Fibroblast of the conjunctiva (primary cell): ENCODE data around the gene MT2A.

ENCODE experiments used
- DNase-seq: peaks from one replicate; pipeline ENCODE4 v3.0.0-alpha.2; 2010; ENCODE audit warnings: low read depth

Gene MT2A

GRCh38 chr16:56600398-56600999 lies 7.9 kb upstream of the MT2A start:
- DNase-seq = no peak

GRCh38 chr16:56601325-56601724 lies 7.1 kb upstream of the MT2A start:
- DNase-seq = no peak

GRCh38 chr16:56603589-56603988 lies 4.8 kb upstream of the MT2A start:
- DNase-seq = no peak

- no peak for DNase-seq
Observed at GRCh38 chr16:56604966-56605365, 3.4 kb upstream of the MT2A start.

- DNase-seq = no peak
Observed at GRCh38 chr16:56605475-56605874, 2.9 kb upstream of the MT2A start.

- DNase-seq = no peak
Observed at GRCh38 chr16:56606071-56606475, 2.3 kb upstream of the MT2A start.

- peak; percentile 86 for DNase-seq
Observed at GRCh38 chr16:56606476-56607108, 1.8 kb upstream of the MT2A start.

- DNase-seq = peak; percentile 87
Observed at GRCh38 chr16:56607109-56607618, 1.2 kb upstream of the MT2A start.

GRCh38 chr16:56607675-56608042 lies 725 bp upstream of the MT2A start:
- no peak for DNase-seq

GRCh38 chr16:56608876-56609462 lies 585 bp downstream of the MT2A start:
- no peak for DNase-seq

- DNase-seq = peak; percentile 78
Observed at GRCh38 chr16:56609463-56609921, 1.1 kb downstream of the MT2A start.

- DNase-seq = peak; percentile 79
Observed at GRCh38 chr16:56610017-56610608, 1.7 kb downstream of the MT2A start.

- DNase-seq = no peak
Observed at GRCh38 chr16:56610609-56611111, 2.3 kb downstream of the MT2A start.

GRCh38 chr16:56611281-56611833 lies 3.0 kb downstream of the MT2A start:
- DNase-seq = no peak

GRCh38 chr16:56613706-56614105 lies 5.3 kb downstream of the MT2A start:
- DNase-seq = no peak

GRCh38 chr16:56614549-56614991 lies 6.2 kb downstream of the MT2A start:
- no peak for DNase-seq

GRCh38 chr16:56615353-56615752 lies 7.0 kb downstream of the MT2A start:
- DNase-seq = no peak

- DNase-seq = no peak
Observed at GRCh38 chr16:56616608-56617211, 8.3 kb downstream of the MT2A start.

GRCh38 chr16:56617212-56618085 lies 9.1 kb downstream of the MT2A start:
- no peak for DNase-seq

GRCh38 chr16:56618138-56618537 lies 9.8 kb downstream of the MT2A start:
- no peak for DNase-seq

GRCh38 chr16:56620339-56620897 lies 12.0 kb downstream of the MT2A start:
- DNase-seq = no peak
